ENCODE measurements around the gene RNF111. TPM values are rescaled to one million over a fixed set of nuclear protein-coding genes. Genes with fewer than 3 reads are reported as not detected.

RNF111 gene
- polyA plus RNA-seq, 1 donor from 2014 or later = 25.8 TPM

DNA sequence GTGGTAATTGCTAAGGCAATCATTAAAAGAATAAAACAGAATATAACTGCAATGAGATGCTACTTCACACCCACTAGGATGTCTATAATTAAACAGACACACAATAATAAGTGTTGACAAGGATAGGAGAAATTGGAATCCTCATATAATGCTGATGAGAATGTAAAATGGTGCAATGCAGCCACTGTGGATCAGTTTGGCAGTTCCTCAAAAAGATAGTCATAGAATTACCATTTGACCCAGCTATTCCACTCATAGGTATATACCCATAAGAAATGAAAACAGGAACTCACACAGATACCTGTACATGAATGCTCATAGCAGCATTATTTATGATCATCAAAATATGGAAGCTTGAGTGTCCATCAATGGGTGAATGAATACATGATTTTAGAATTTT, 9.6 kb upstream of the RNF111 start:
- H3K9ac ChIP-seq (ENCODE audit: low read length) = no peak overlapping the region
- TF ChIP-seq EZH2 (IDR thresholded peaks at IDR 0.05; ENCODE audit: borderline replicate concordance, insufficient read depth, low read length, poor library complexity, severe bottlenecking) (no peak), TAF1 (IDR thresholded peaks at IDR 0.05; ENCODE audit: low read depth) (no peak), SMC3 (conservative IDR thresholded peaks at IDR 0.05; ENCODE audit: poor library complexity) (no peak), POLR2AphosphoS5 (IDR thresholded peaks at IDR 0.05) (no peak), EP300 (conservative IDR thresholded peaks at IDR 0.05; ENCODE audit: poor library complexity, severe bottlenecking) (no peak), MXI1 (conservative IDR thresholded peaks at IDR 0.05; ENCODE audit: poor library complexity, severe bottlenecking) (no peak), RAD21 (conservative IDR thresholded peaks at IDR 0.05) (no peak)
- TF ChIP-seq, protein P1, sequence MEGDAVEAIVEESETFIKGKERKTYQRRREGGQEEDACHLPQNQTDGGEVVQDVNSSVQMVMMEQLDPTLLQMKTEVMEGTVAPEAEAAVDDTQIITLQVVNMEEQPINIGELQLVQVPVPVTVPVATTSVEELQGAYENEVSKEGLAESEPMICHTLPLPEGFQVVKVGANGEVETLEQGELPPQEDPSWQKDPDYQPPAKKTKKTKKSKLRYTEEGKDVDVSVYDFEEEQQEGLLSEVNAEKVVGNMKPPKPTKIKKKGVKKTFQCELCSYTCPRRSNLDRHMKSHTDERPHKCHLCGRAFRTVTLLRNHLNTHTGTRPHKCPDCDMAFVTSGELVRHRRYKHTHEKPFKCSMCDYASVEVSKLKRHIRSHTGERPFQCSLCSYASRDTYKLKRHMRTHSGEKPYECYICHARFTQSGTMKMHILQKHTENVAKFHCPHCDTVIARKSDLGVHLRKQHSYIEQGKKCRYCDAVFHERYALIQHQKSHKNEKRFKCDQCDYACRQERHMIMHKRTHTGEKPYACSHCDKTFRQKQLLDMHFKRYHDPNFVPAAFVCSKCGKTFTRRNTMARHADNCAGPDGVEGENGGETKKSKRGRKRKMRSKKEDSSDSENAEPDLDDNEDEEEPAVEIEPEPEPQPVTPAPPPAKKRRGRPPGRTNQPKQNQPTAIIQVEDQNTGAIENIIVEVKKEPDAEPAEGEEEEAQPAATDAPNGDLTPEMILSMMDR (IDR thresholded peaks at IDR 0.05; ENCODE audit: poor library complexity, severe bottlenecking) = no peak
- TF ChIP-seq, protein P2, sequence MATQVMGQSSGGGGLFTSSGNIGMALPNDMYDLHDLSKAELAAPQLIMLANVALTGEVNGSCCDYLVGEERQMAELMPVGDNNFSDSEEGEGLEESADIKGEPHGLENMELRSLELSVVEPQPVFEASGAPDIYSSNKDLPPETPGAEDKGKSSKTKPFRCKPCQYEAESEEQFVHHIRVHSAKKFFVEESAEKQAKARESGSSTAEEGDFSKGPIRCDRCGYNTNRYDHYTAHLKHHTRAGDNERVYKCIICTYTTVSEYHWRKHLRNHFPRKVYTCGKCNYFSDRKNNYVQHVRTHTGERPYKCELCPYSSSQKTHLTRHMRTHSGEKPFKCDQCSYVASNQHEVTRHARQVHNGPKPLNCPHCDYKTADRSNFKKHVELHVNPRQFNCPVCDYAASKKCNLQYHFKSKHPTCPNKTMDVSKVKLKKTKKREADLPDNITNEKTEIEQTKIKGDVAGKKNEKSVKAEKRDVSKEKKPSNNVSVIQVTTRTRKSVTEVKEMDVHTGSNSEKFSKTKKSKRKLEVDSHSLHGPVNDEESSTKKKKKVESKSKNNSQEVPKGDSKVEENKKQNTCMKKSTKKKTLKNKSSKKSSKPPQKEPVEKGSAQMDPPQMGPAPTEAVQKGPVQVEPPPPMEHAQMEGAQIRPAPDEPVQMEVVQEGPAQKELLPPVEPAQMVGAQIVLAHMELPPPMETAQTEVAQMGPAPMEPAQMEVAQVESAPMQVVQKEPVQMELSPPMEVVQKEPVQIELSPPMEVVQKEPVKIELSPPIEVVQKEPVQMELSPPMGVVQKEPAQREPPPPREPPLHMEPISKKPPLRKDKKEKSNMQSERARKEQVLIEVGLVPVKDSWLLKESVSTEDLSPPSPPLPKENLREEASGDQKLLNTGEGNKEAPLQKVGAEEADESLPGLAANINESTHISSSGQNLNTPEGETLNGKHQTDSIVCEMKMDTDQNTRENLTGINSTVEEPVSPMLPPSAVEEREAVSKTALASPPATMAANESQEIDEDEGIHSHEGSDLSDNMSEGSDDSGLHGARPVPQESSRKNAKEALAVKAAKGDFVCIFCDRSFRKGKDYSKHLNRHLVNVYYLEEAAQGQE (IDR thresholded peaks at IDR 0.05; ENCODE audit: borderline replicate concordance) = no peak
- H3K27ac ChIP-seq (ENCODE audit: low read length) = no peak overlapping the region

DNA sequence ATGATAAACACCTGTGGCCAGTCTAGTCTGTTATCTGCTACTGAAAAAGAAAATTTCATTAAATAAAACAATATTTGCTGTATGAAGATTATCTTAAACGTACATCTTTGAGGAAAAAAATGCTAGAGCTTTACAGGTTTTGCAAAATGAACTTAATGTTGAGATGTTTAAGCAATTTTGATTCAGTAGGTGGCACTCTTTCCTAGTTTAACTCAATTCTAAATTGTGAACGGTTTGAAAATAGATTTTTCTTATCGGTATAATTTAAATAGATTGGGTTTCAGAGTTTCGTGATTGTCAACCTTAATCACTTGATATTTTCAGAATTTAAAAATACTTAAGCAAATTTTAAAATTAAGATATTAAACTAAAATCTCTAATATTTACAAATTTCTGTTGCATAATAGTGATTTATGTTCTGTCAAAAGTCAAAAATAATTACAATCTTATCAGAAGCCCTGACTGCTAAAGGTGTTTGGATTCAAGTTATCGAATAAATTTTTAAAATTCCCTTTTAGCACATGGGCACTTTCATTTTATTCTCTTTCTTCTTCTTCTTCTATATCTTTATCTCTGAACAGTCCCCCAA, 7.0 kb upstream of the RNF111 start:
- H4K20me1 ChIP-seq (ENCODE audit: insufficient read depth) = no peaks in the 10 kb centered on the region
- TF ChIP-seq EZH2 (IDR thresholded peaks at IDR 0.05; ENCODE audit: borderline replicate concordance, insufficient read depth, low read length, poor library complexity, severe bottlenecking) = no peak
- no peak for TF ChIP-seq EP300 (conservative IDR thresholded peaks at IDR 0.05; ENCODE audit: poor library complexity, severe bottlenecking)
- no peak for TF ChIP-seq MXI1 (conservative IDR thresholded peaks at IDR 0.05; ENCODE audit: poor library complexity, severe bottlenecking)
- TF ChIP-seq, protein P1 (IDR thresholded peaks at IDR 0.05; ENCODE audit: poor library complexity, severe bottlenecking) = peak; percentile 74
- TF ChIP-seq POLR2AphosphoS5 (IDR thresholded peaks at IDR 0.05) = no peak
- TF ChIP-seq RAD21 (conservative IDR thresholded peaks at IDR 0.05) = peak; percentile 76
- TF ChIP-seq, protein P2 (IDR thresholded peaks at IDR 0.05; ENCODE audit: borderline replicate concordance) = no peak
- TF ChIP-seq SMC3 (conservative IDR thresholded peaks at IDR 0.05; ENCODE audit: poor library complexity) = peak; percentile 77
- no peak for TF ChIP-seq TAF1 (IDR thresholded peaks at IDR 0.05; ENCODE audit: low read depth)

More for the DNA sequence above, 9.6 kb upstream of the RNF111 start:
- Histone ChIP-seq H3K9me3 (ENCODE audit: low read length) (no peaks in the 10 kb centered on the region), H3K36me3 (ENCODE audit: insufficient read depth, low read length) (no peaks in the 10 kb centered on the region), H3K79me2 (replicated peaks; ENCODE audit: insufficient read depth, low read length) (no peaks in the 10 kb centered on the region), H3K4me3 (ENCODE audit: low read length) (no peak overlapping the region), H3F3A (ENCODE audit: insufficient read depth, low read length, poor library complexity, severe bottlenecking) (no peaks in the 10 kb centered on the region), H2AFZ (ENCODE audit: low read depth, low read length) (no peak overlapping the region), H3K9me2 (ENCODE audit: insufficient read depth, low read length) (no peaks in the 10 kb centered on the region), H3K4me2 (ENCODE audit: low read length) (no peak overlapping the region), H4K20me1 (ENCODE audit: insufficient read depth) (no peaks in the 10 kb centered on the region), H3K27me3 (ENCODE audit: insufficient read depth, low read depth, low read length) (no peaks in the 10 kb centered on the region)

More for the DNA sequence above, 7.0 kb upstream of the RNF111 start:
- H3K4me3 ChIP-seq (ENCODE audit: low read length) = no peak overlapping the region
- no peaks in the 10 kb centered on the region for H3K9me3 ChIP-seq (ENCODE audit: low read length)
- H3K36me3 ChIP-seq (ENCODE audit: insufficient read depth, low read length) = no peaks in the 10 kb centered on the region
- H3K4me2 ChIP-seq (ENCODE audit: low read length) = no peak overlapping the region
- no peaks in the 10 kb centered on the region for H3F3A ChIP-seq (ENCODE audit: insufficient read depth, low read length, poor library complexity, severe bottlenecking)
- H3K27me3 ChIP-seq (ENCODE audit: insufficient read depth, low read depth, low read length) = no peaks in the 10 kb centered on the region
- H3K79me2 ChIP-seq (replicated peaks; ENCODE audit: insufficient read depth, low read length) = no peaks in the 10 kb centered on the region
- no peak overlapping the region for H2AFZ ChIP-seq (ENCODE audit: low read depth, low read length)
- no peaks in the 10 kb centered on the region for H3K9me2 ChIP-seq (ENCODE audit: insufficient read depth, low read length)
- H3K9ac ChIP-seq (ENCODE audit: low read length) = no peak overlapping the region
- no peak overlapping the region for H3K27ac ChIP-seq (ENCODE audit: low read length)
